Uterus (tissue), 2 donors: ENCODE data around the gene TTC39B.

Experiments
- POLR2A ChIP-seq, 2 donors: fragments of 450-650 bp; IDR thresholded peaks; one replicate each; pipeline ENCODE4 v1.6.1; 2016; ENCODE audit warnings: antibody characterized with exemption in 2 of 2, mild to moderate bottlenecking in 1 of 2, moderate library complexity in 1 of 2
- TF ChIP-seq, protein P1 (sequence below), 4 experiments: fragments of 200-600 bp in 2 of 4; fragments of 450-650 bp in 2 of 4; sonication (generic) in 2 of 4; IDR thresholded peaks; one replicate each; pipeline ENCODE4 v1.5.1; 2016 to 2019; ENCODE audit warnings: antibody characterized with exemption in 4 of 4, mild to moderate bottlenecking in 2 of 4, moderate library complexity in 1 of 4

- TF ChIP-seq, protein P1, sequence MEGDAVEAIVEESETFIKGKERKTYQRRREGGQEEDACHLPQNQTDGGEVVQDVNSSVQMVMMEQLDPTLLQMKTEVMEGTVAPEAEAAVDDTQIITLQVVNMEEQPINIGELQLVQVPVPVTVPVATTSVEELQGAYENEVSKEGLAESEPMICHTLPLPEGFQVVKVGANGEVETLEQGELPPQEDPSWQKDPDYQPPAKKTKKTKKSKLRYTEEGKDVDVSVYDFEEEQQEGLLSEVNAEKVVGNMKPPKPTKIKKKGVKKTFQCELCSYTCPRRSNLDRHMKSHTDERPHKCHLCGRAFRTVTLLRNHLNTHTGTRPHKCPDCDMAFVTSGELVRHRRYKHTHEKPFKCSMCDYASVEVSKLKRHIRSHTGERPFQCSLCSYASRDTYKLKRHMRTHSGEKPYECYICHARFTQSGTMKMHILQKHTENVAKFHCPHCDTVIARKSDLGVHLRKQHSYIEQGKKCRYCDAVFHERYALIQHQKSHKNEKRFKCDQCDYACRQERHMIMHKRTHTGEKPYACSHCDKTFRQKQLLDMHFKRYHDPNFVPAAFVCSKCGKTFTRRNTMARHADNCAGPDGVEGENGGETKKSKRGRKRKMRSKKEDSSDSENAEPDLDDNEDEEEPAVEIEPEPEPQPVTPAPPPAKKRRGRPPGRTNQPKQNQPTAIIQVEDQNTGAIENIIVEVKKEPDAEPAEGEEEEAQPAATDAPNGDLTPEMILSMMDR (IDR thresholded peaks at IDR 0.05), result no peak
- no peak for TF ChIP-seq POLR2A (IDR thresholded peaks at IDR 0.05)
These were observed 44.4 kb downstream of the TTC39B start for GRCh38 chr9:15262581-15262980.
